ENCODE results near the gene INPP5D. TPM values are rescaled to one million over a fixed set of nuclear protein-coding genes. Genes with fewer than 3 reads are reported as not detected.

The INPP5D gene
- total RNA-seq, 1 experiment from 2014 or later, result 1.7 TPM

- H3K36me3 ChIP-seq (replicated peaks; ENCODE audit: control insufficient read depth, insufficient read depth, low read length), result no peaks in the 10 kb centered on the region
- H3K4me3 ChIP-seq (ENCODE audit: insufficient read depth, low read depth, low read length), result no peak overlapping the region
- H3K27me3 ChIP-seq (ENCODE audit: control insufficient read depth, insufficient read depth, low read length), result no peaks in the 10 kb centered on the region
- peak; percentile 71 for DNase-seq
Measured at GRCh38 chr2:233235977-233236376, 175.8 kb downstream of the INPP5D start.

GRCh38 chr2:233236820-233237589 is 176.9 kb downstream of the INPP5D start:
- Histone ChIP-seq H3K27me3 (ENCODE audit: control insufficient read depth, insufficient read depth, low read length) (no peaks in the 10 kb centered on the region), H3K36me3 (replicated peaks; ENCODE audit: control insufficient read depth, insufficient read depth, low read length) (no peaks in the 10 kb centered on the region), H3K4me3 (ENCODE audit: insufficient read depth, low read depth, low read length) (no peak overlapping the region)
- DNase-seq, result no peak

GRCh38 chr2:233240897-233241296 is 180.8 kb downstream of the INPP5D start:
- Histone ChIP-seq H3K27me3 (ENCODE audit: control insufficient read depth, insufficient read depth, low read length) (no peaks in the 10 kb centered on the region), H3K36me3 (replicated peaks; ENCODE audit: control insufficient read depth, insufficient read depth, low read length) (no peaks in the 10 kb centered on the region), H3K4me3 (ENCODE audit: insufficient read depth, low read depth, low read length) (no peak overlapping the region)
- DNase-seq, result no peak

- H3K4me3 ChIP-seq (ENCODE audit: insufficient read depth, low read depth, low read length), result no peak overlapping the region
Measured at GRCh38 chr2:233241803-233242202, 181.7 kb downstream of the INPP5D start.

GRCh38 chr2:233242231-233242927 is 182.2 kb downstream of the INPP5D start:
- Histone ChIP-seq H3K36me3 (replicated peaks; ENCODE audit: control insufficient read depth, insufficient read depth, low read length) (no peaks in the 10 kb centered on the region), H3K4me3 (ENCODE audit: insufficient read depth, low read depth, low read length) (no peak overlapping the region), H3K27me3 (ENCODE audit: control insufficient read depth, insufficient read depth, low read length) (no peaks in the 10 kb centered on the region)
- no peak for DNase-seq

More at GRCh38 chr2:233241803-233242202, 181.7 kb downstream of the INPP5D start:
- Histone ChIP-seq H3K27me3 (ENCODE audit: control insufficient read depth, insufficient read depth, low read length) (no peaks in the 10 kb centered on the region), H3K36me3 (replicated peaks; ENCODE audit: control insufficient read depth, insufficient read depth, low read length) (no peaks in the 10 kb centered on the region)
- no peak for DNase-seq

GRCh38 chr2:233243348-233243747 is 183.2 kb downstream of the INPP5D start:
- H3K27me3 ChIP-seq (ENCODE audit: control insufficient read depth, insufficient read depth, low read length), result no peaks in the 10 kb centered on the region
- H3K4me3 ChIP-seq (ENCODE audit: insufficient read depth, low read depth, low read length), result no peak overlapping the region
- H3K36me3 ChIP-seq (replicated peaks; ENCODE audit: control insufficient read depth, insufficient read depth, low read length), result no peaks in the 10 kb centered on the region
- DNase-seq, result no peak

GRCh38 chr2:233244818-233245217 is 184.7 kb downstream of the INPP5D start:
- Histone ChIP-seq H3K27me3 (ENCODE audit: control insufficient read depth, insufficient read depth, low read length) (no peaks in the 10 kb centered on the region), H3K4me3 (ENCODE audit: insufficient read depth, low read depth, low read length) (no peak overlapping the region), H3K36me3 (replicated peaks; ENCODE audit: control insufficient read depth, insufficient read depth, low read length) (no peaks in the 10 kb centered on the region)
- no peak for DNase-seq

- Histone ChIP-seq H3K4me3 (ENCODE audit: insufficient read depth, low read depth, low read length) (no peak overlapping the region), H3K27me3 (ENCODE audit: control insufficient read depth, insufficient read depth, low read length) (no peaks in the 10 kb centered on the region), H3K36me3 (replicated peaks; ENCODE audit: control insufficient read depth, insufficient read depth, low read length) (no peaks in the 10 kb centered on the region)
- no peak for DNase-seq
Measured at GRCh38 chr2:233245406-233245805, 185.3 kb downstream of the INPP5D start.

GRCh38 chr2:233247116-233247515 is 187.0 kb downstream of the INPP5D start:
- H3K36me3 ChIP-seq (replicated peaks; ENCODE audit: control insufficient read depth, insufficient read depth, low read length), result no peaks in the 10 kb centered on the region
- no peak overlapping the region for H3K4me3 ChIP-seq (ENCODE audit: insufficient read depth, low read depth, low read length)
- H3K27me3 ChIP-seq (ENCODE audit: control insufficient read depth, insufficient read depth, low read length), result no peaks in the 10 kb centered on the region
- DNase-seq, result no peak

- Histone ChIP-seq H3K36me3 (replicated peaks; ENCODE audit: control insufficient read depth, insufficient read depth, low read length) (no peaks in the 10 kb centered on the region), H3K4me3 (ENCODE audit: insufficient read depth, low read depth, low read length) (no peak overlapping the region), H3K27me3 (ENCODE audit: control insufficient read depth, insufficient read depth, low read length) (no peaks in the 10 kb centered on the region)
- DNase-seq, result no peak
Measured at GRCh38 chr2:233247744-233248143, 187.6 kb downstream of the INPP5D start.

GRCh38 chr2:233248999-233249398 is 188.9 kb downstream of the INPP5D start:
- no peak for DNase-seq
- Histone ChIP-seq H3K36me3 (replicated peaks; ENCODE audit: control insufficient read depth, insufficient read depth, low read length) (peaks cover 2% of the 10 kb centered on the region; the same call in 1 of the 2 replicates), H3K27me3 (ENCODE audit: control insufficient read depth, insufficient read depth, low read length) (no peaks in the 10 kb centered on the region), H3K4me3 (ENCODE audit: insufficient read depth, low read depth, low read length) (no peak overlapping the region)

GRCh38 chr2:233250568-233250967 is 190.4 kb downstream of the INPP5D start:
- DNase-seq, result no peak
- H3K36me3 ChIP-seq (replicated peaks; ENCODE audit: control insufficient read depth, insufficient read depth, low read length), result peaks cover 2% of the 10 kb centered on the region; the same call in 1 of the 2 replicates
- no peaks in the 10 kb centered on the region for H3K27me3 ChIP-seq (ENCODE audit: control insufficient read depth, insufficient read depth, low read length)
- no peak overlapping the region for H3K4me3 ChIP-seq (ENCODE audit: insufficient read depth, low read depth, low read length)

- Histone ChIP-seq H3K36me3 (replicated peaks; ENCODE audit: control insufficient read depth, insufficient read depth, low read length) (peaks cover 2% of the 10 kb centered on the region; the same call in 1 of the 2 replicates), H3K4me3 (ENCODE audit: insufficient read depth, low read depth, low read length) (no peak overlapping the region), H3K27me3 (ENCODE audit: control insufficient read depth, insufficient read depth, low read length) (no peaks in the 10 kb centered on the region)
- DNase-seq, result no peak
Measured at GRCh38 chr2:233250985-233251305, 190.8 kb downstream of the INPP5D start.

- Histone ChIP-seq H3K27me3 (ENCODE audit: control insufficient read depth, insufficient read depth, low read length) (no peaks in the 10 kb centered on the region), H3K36me3 (replicated peaks; ENCODE audit: control insufficient read depth, insufficient read depth, low read length) (peaks cover 2% of the 10 kb centered on the region), H3K4me3 (ENCODE audit: insufficient read depth, low read depth, low read length) (peak within 1 kb of the TSS; percentile 98)
- peak; percentile 98 for DNase-seq
Measured at GRCh38 chr2:233251306-233252116, 191.4 kb downstream of the INPP5D start, which contains the start of gene ATG16L1. Gene ATG16L1 (plus strand): TSS chr2:233251673. CDS start chr2:233251828, 155 bp downstream.

Data from H7 (cell line).